Activated CD8-positive, alpha-beta T cell treated with anti-CD3 and anti-CD28 coated beads for 36 hours (primary cell): ENCODE measurements around the gene B4GALNT4. TPM values are rescaled to one million over a fixed set of nuclear protein-coding genes. Genes with fewer than 3 reads are reported as not detected.
A peak's percentile ranks its signal among the peaks of the same experiment; 100 is the strongest.

Source experiments
- ATAC-seq: fragments of 200-7000 bp; cut with Tn5 transposase; one replicate; pipeline ENCODE4 v1.10.0; 2021; ENCODE audit warnings: mild to moderate bottlenecking, moderate library complexity
- CTCF ChIA-PET: fragments of 350-600 bp; sonication (Branson Sonifier 250); formaldehyde crosslinking; loops from one replicate; lab custom pipeline; 2021; ENCODE audit warnings: antibody characterized with exemption; lab: Charles Lee
- POLR2A ChIA-PET: fragments of 350-600 bp; sonication (Branson Sonifier 250); formaldehyde crosslinking; loops from one replicate; lab custom pipeline; 2021; ENCODE audit warnings: antibody characterized with exemption; lab: Charles Lee
- DNase-seq: peaks from one replicate; pipeline ENCODE4 v3.0.0-alpha.2; 2020
- H3K27ac Mint-ChIP-seq: one replicate; pipeline ENCODE4 v1.8.0; 2021; ENCODE audit warnings: mild to moderate bottlenecking, mixed read lengths
- H3K27me3 Mint-ChIP-seq: one replicate; pipeline ENCODE4 v1.8.0; 2021; ENCODE audit warnings: mixed read lengths
- H3K36me3 Mint-ChIP-seq: one replicate; pipeline ENCODE4 v1.8.0; 2021; ENCODE audit warnings: low read depth, mixed read lengths
- H3K4me1 Mint-ChIP-seq: one replicate; pipeline ENCODE4 v1.8.0; 2021; ENCODE audit warnings: low read depth, mixed read lengths
- H3K4me3 Mint-ChIP-seq: one replicate; pipeline ENCODE4 v1.8.0; 2021; ENCODE audit warnings: mild to moderate bottlenecking, moderate library complexity, mixed read lengths
- H3K9me3 Mint-ChIP-seq: one replicate; pipeline ENCODE4 v1.8.0; 2021; ENCODE audit warnings: mixed read lengths
- CTCF ChIP-seq: fragments of 200-600 bp; IDR thresholded peaks from one replicate; pipeline ENCODE4 v1.8.0; 2022; ENCODE audit warnings: antibody characterized with exemption, mild to moderate bottlenecking
- intact Hi-C: fragments of 100-400 bp; cut with micrococcal nuclease; formaldehyde crosslinking; loops from one replicate; pipeline ENCODE4 v1.10.0; 2022
- total RNA-seq, 2 experiments: library from RNA; stranded (reverse); gene quantifications; one replicate each; pipeline ENCODE4 v1.2.3, GENCODE V29; 2021

Gene B4GALNT4
- total RNA-seq, 2 experiments from 2014 or later, result 1.5 to 3.4 TPM

GRCh38 chr11:394034-394857 is 24.9 kb downstream of the B4GALNT4 start, which contains the start of gene PKP3:
PKP3 (plus strand) TSS chr11:394209; CDS start chr11:394293, 84 bp downstream.
- no peak within 1 kb of the TSS for H3K4me3 Mint-ChIP-seq
- peaks cover 2% of the 10 kb centered on the region for H3K36me3 Mint-ChIP-seq
- H3K9me3 Mint-ChIP-seq, result peaks cover 2% of the 10 kb centered on the region
- peaks cover 7% of the 10 kb centered on the region for H3K4me1 Mint-ChIP-seq
- H3K27ac Mint-ChIP-seq, result no peak within 1 kb of the TSS
- ChIA-PET POLR2A (interaction anchor here (0.8 kb wide), 1 partner anchor 55 kb away, joined by 3 read pairs; no protein-coding TSS in a partner anchor), CTCF (no interaction called here)
- H3K27me3 Mint-ChIP-seq, result no peaks in the 10 kb centered on the region
- ATAC-seq, result no peak
- no peak for TF ChIP-seq CTCF
- intact Hi-C loops, result no loop called here
- no peak for DNase-seq

- Mint-ChIP-seq H3K27me3 (peaks cover 5% of the 10 kb centered on the region), H3K9me3 (peaks cover 2% of the 10 kb centered on the region), H3K27ac (no peak overlapping the region), H3K36me3 (peaks cover 2% of the 10 kb centered on the region), H3K4me1 (peaks cover 7% of the 10 kb centered on the region), H3K4me3 (no peak overlapping the region)
- DNase-seq (no peak), ATAC-seq (no peak)
- POLR2A ChIA-PET, result no interaction called here
- no peak for TF ChIP-seq CTCF
- intact Hi-C loops, result no loop called here
- CTCF ChIA-PET, result interaction anchor here (1.7 kb wide), 1 partner anchor 54 kb away, joined by 4 read pairs; no protein-coding TSS in a partner anchor
These were observed 25.8 kb downstream of the B4GALNT4 start for GRCh38 chr11:394858-395655.

GRCh38 chr11:395866-396265 is 26.6 kb downstream of the B4GALNT4 start:
- H3K9me3 Mint-ChIP-seq, result peaks cover 2% of the 10 kb centered on the region
- ATAC-seq (no peak), DNase-seq (no peak)
- POLR2A ChIA-PET, result no interaction called here
- peaks cover 5% of the 10 kb centered on the region for H3K27me3 Mint-ChIP-seq
- CTCF ChIA-PET, result interaction anchor here (1.2 to 1.7 kb wide), 3 partner anchors 8 to 61 kb away, joined by 3 to 4 read pairs (median 4); no protein-coding TSS in a partner anchor
- H3K36me3 Mint-ChIP-seq, result peaks cover 2% of the 10 kb centered on the region
- no peak overlapping the region for H3K27ac Mint-ChIP-seq
- intact Hi-C loops, result no loop called here
- peaks cover 7% of the 10 kb centered on the region for H3K4me1 Mint-ChIP-seq
- no peak for TF ChIP-seq CTCF
- no peak overlapping the region for H3K4me3 Mint-ChIP-seq

- ATAC-seq, result peak; percentile 48
- peak; percentile 21 for TF ChIP-seq CTCF
- H3K36me3 Mint-ChIP-seq, result peaks cover 2% of the 10 kb centered on the region
- peaks cover 2% of the 10 kb centered on the region for H3K9me3 Mint-ChIP-seq
- H3K27me3 Mint-ChIP-seq, result peaks cover 5% of the 10 kb centered on the region
- intact Hi-C loops, result no loop called here
- H3K27ac Mint-ChIP-seq, result no peak overlapping the region
- ChIA-PET CTCF (interaction anchor here (1.2 to 1.7 kb wide), 3 partner anchors 9 to 60 kb away, joined by 3 to 4 read pairs (median 4); no protein-coding TSS in a partner anchor), POLR2A (interaction anchor here (1.4 kb wide), 1 partner anchor 10 kb away, joined by 5 read pairs; no protein-coding TSS in a partner anchor)
- H3K4me3 Mint-ChIP-seq, result no peak overlapping the region
- peaks cover 7% of the 10 kb centered on the region for H3K4me1 Mint-ChIP-seq
- DNase-seq, result peak; percentile 45
These were observed 27.2 kb downstream of the B4GALNT4 start for GRCh38 chr11:396511-396947.
